ENCODE data around the gene MC4R.
"Not testable (repeated sequence)": the region's sequence is repeated elsewhere in the genome, so short reads cannot be mapped to it uniquely, and the experiment has no call there.

Gene MC4R

DNA sequence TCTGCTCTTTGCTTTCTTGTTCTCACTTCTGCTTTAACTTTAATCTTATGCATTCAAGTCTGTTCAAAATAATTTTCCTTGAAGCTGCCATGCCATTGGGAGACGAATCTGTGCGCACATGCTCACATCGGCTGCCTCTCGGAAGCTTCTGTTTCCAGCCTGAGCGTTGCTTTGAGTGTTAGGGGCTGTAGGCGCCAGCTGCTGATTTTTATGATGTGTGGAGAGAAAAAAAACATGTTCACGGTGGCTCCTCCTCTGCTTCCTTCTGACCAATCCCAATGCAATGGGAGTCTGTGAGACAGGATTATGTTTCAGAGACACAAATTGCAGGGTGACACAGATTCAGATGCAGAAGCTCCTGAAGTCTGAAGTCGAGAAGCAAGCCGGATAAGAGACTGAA lies at the start of gene MC4R:
MC4R (minus strand) TSS at position 180 of the 400 bp plus-strand sequence. CDS start 426 bp downstream, outside the sequence.
- DNase-seq: no peak

DNA sequence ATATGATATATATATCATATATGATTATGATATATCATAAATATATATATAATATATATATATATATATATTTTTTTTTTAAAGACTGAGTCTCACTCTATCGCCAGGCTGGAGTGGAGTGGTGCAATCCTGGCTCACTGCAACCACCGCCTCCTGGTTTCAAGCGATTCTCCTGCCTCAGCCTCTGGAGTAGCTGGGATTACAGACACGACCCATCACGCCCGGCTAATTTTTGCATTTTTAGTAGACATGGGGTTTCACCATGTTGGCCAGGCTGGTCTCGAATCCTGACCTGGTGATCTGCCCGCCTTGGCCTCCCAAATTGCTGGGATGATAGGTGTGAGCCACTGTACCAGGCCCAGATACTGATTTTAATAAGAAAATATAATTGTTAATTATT lies 49.7 kb upstream of the MC4R start:
- DNase-seq: not testable (repeated sequence)

DNA sequence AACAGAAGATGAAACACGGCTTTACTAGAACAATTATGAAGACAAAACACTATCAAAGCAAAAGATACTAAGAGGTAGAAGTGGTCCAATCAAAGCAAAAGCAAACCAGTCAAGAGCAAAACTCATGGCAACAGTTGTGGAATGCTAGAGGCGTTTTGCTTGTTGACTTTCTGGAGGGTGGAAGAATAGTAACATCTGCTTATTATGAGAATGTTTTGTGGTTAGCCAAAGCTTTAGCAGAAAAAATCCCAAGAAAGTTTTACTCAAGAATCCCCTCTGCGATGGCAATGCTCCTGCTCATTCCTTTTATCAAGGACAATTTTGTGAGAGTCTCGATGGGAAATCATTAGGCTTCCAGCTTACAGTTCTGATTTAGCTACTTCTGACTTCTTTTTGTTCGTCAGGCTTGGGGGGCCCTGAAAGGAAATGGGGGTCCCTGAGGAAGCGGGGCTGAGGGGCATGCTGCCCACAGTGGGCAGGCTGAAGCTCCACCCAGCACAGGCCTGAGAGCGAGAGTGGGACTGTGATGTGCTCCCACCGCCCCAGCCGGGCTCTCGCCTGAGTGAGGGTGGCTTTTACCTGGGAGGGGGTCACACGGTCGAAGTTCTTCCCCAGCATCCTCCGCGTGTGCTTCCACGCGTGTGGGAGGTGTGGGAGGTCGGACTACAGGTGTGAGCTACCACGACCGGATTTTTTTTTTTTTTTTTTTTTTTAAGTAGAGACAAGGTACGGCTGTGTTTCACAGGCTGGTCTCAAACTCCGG lies 49.0 kb upstream of the MC4R start:
- no peak for DNase-seq

DNA sequence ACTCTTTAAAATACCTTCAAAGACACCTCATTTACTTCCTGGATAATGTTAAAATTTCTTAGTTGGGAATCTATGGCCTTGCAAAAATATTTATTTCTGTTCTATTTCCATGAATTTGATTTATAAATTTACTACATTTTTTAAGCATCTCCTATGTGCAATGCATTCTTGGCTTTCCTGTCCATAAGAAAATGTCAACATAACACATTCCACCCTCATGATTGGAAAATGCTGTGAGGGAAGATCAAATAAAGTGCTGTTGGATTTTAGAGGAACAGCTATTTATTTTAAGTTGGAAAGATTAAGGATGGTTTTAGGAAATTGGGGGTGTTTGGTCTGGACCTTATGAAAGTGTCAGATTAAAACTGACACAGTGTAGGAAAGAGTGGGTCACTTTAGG lies 45.4 kb upstream of the MC4R start:
- DNase-seq: no peak

DNA sequence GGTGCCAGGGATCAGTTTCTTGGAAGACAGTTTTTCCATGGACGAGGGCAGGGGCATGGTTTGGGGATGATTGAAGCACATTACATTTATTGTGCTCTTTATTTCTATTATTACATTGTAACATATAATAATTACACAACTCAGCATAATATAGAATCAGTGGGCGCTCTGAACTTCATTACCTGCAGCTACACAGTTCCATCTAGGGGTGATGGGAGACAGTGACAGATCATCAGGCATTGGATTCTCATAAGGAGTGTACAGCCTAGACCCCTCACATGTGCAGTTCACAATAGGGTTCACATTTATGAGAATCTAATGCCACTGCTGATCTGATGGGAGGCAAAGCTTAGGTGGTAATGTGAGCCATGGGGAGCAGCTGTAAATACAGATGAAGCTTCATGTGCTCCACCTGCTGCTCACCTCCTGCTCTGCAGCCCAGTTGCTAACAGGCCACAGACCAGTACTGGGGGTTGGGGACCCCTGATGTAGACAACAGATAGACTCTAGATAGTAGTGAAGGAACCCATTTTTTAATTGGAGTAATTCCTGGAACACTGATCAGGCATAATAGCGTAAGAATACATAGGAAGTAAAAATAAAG lies 41.5 kb upstream of the MC4R start:
- no peak for DNase-seq

DNA sequence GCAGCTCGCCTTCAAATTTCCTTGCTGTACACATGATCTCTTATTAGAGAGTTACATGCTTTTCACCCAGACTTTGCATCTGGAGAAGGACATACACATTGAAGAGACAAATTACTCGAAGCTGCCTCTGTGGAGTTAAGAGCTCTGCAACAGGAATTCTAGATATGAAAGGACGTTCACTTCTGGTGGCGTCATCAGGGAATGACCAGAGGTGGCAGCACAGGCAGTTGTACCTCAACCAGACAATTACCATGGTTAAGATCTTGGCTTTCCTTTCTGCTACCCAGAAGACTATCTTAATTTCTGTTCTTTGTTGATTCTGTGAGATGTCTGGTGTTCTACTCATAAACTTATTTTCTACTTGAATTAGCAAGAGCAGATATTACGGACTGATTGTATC lies 39.1 kb upstream of the MC4R start:
- no peak for DNase-seq

DNA sequence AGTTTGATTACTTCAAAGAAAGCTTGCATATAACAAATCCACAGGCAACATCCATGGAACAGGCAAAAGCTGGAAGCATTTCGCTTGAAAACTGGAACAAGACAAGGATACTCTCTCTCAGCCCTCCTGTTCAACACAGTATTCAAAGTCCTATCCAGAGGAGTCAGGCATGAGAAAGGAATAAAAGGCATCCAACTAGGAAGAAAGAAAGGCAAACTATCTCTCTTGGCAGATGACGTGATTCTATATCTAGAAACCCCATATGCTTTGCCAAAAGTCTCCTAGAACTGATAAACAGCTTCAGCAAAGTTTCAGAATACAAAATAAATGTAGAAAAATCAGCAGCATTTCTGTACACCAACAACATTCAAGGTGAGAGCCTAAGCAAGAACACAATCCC lies 34.1 kb upstream of the MC4R start:
- DNase-seq: no peak

DNA sequence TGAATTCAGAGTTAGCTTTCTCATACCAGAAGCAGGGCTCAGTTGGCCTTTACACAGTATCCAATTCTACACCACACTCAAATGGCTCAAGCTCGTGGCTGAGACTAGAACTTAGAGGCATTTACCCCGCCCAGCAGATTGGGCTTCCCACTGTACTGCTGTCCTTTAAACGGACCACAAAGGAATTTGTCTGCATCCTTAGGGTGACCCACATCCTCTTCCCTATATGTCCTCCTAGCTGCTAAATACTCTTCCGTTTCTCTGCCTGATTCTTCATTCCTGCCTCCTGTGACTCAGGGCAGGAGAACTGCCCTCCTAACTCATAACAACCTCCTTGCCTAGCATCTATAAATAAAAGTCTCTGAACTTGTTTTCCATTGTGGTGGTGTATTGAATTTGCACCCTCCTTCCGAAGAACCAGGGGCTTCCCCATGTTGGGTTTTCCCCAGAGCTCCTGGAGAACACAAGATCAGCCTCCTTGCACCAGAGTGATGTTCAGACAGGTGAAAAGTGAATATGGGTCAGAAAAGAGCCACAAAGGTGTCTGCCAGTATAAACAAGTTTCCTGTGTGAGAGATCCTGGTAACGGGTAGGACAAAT lies 32.0 kb upstream of the MC4R start:
- no peak for DNase-seq

DNA sequence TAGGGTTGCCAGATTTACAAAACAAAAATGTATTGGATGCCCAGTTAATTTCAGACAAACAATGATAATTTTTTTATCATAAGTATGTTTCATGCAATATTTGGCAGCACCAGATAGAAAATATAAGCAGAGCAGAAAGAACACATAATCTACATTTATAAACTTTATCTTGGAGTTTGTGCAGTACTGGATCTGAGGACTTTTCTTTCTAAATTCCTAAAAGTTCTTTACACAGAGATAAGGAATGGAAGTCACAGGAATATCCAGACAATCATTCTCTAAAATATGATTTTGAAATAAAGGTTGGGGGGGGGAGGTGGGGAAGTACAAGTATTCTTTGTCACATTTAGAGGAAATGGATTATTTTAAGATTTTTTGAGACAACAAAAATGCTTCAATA lies 28.8 kb upstream of the MC4R start:
- DNase-seq: no peak

DNA sequence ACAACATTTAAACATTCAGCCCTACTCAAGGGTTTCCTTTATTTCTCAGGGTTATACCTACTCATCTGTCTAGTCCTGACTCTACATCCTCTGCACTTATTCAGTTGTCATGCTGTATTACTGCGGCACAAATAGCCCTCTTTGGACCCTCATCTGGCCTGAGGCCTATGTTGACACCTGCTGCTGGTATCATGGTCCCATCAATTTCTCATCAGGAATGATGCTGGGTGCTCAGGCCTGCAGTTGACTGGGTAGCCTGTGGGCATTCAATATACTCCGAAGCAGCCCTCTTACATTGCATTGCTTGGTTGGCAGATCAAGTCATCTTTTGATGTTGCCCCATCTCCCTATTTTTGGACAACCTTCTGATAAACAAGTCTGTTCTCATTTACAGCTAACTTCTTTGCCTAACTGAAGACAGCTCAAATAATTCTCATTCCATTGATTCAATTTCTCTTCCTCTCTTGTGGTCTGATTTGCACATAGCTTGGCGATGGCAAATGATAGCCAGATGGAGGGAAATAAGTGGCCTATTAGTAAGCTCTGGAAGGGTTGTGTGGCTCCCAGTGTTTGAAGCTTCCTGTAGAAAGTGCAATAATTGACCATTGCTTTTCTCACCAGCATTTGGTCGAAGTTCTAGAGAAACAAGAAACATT lies 19.1 kb upstream of the MC4R start:
- no peak for DNase-seq

DNA sequence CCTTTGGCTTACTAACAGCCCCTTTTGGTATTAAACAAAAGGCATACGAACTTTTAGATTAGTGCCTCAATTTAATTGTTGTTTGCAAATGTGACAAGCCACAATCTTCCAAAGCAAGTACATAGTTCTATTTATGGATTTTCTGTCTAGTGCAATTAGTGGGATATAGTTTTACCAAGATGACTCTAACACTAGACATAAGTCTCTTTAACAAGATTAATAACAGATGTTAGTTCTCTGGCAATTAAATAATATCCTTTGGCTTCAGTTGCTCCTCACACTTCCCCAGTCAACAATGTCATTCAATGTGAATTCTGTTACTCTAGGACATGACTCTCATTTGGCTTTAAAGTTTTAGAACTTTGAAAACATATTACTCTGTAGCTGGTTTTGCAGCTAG lies 16.7 kb upstream of the MC4R start:
- no peak for DNase-seq

DNA sequence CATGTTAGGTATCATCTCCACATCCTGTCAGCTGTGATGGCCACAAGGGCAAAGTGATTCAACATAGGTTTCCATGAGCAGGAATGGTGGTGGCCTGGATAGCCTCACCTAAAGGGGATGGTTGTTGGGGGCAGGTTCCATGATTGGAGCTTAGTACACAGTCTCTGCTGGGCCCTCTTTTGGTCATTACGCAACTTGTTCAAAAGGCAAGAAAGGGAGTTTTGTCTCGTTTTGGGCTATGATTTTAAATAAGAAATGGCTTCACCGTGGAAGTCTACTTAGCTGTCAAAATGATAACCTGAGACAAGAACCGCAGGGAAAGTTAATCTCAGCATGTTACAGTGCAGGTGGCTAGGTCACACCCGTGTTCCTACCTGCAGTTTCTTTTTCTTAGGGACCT lies 13.1 kb upstream of the MC4R start:
- no peak for DNase-seq

DNA sequence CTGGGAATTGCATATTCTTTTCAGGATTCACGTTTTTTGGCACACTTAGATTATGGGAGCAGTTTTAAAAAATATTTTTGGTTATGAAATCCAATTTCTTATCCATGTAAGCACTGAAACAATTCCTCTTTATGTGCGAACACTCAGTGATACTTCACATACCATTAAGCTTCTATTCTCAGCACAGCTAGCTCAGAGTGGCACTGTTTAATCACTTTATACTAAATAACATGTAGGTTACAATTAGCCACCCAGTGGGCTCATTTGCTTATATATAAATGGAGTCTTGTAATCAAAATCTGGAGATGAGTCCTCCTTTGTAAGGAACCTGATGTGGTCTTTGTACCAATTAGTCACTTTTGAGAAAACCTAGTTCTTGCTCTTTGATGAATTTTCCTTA lies 11.3 kb upstream of the MC4R start:
- DNase-seq: no peak

DNA sequence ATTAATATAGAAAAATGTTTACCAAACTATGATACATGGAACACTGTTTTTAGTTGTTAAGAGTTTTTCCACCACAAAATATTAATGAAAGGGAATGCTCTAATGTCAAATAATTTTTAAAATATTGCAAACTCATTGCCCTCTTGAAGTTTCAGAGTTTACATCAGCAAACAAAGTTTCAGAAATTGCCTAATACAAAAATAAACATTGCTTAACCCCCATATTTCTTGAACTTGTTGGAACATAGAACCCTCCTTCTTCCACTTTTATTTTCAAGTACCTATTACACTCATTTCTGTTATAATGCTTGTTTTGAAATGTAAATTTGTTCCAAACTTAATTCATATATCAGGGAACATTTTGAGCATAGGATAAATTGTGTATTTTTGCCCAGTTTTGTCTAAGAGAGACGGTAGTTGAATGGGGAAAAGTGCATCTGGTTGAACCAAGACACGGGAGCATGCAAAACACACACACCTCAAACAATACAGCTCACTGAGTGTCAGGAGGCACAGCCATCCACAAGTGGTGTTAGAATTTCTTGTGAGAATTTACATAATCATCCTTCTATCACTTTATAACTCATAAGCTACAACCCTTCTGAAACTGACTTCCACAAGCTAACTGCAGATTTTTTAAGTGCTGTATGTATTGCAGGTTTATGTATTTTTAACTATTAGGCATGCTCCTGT lies 5.3 kb upstream of the MC4R start:
- DNase-seq: no peak

DNA sequence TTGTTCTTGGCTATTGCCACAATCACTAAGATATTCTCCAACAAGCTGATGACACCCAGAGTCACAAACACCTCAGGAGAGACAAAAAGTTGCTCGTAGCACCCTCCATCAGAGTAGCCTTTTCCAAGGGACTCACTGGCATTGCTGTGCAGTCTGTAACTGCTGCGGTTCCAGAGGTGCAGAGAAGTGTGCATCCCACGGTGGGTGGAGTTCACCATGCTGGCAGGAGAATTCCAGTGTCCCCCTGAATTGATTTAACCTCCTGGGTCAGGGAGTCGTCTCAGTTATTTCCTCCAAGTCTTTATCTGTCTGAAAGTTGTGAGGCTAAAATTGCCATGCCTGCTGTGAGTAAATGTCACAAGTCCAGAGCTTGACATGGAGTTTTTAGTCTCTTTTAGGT lies 443 bp downstream of the MC4R start:
- DNase-seq: no peak

DNA sequence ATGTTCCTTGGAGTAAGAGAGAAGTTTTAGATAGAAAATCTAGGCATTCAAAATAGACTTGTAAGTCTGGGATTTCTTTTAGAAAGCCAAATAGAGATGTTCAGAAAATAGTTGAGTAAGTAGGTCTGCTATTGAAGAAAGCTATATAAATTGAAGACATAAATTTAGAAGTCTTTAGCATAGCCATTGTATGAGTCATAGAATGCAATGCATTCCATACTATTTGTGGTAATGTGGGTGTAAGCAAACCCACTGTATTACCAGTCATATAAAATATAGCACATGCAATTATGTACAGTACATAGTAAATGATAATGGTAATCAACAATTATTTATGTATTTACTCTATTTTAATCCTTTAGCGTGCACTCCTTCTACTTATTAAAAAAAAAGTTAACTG lies 14.1 kb downstream of the MC4R start:
- no peak for DNase-seq

DNA sequence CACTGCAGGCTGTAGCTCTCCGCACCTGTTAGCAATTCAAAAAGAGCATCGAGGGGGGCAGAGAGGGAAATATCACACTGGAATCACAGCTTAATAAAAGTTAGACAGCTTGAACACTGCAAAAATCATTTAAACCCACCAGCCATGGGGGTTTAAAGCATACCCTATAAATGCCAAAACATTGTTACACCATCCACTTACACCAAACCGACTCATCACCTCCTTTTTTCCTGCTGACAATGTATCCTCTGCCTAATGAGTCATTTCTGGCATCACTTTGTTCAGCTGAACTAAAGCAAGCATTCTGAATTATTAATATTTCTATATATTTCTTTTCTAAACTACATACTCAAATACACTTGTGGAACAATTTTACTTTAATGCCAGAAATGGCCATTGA lies 21.6 kb downstream of the MC4R start:
- DNase-seq: no peak

DNA sequence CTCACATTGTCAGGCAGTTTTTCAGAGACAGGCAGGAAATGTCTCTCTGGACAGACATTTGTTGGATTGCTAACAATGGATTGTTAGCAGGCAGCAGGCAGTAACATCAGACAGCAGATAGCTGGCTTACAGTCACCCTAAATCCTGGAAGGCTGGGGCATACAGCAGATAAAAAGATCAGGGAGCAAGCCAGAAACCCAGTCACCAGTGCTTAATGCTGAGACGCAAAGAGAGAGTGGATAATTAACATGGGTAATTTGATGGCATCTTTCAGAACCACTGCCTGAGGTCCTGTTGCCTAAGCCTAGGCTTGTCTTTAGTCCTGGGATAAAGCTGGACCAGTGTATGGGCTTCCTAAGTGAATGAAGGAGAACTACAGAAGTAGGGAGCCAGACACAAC lies 22.4 kb downstream of the MC4R start:
- no peak for DNase-seq

DNA sequence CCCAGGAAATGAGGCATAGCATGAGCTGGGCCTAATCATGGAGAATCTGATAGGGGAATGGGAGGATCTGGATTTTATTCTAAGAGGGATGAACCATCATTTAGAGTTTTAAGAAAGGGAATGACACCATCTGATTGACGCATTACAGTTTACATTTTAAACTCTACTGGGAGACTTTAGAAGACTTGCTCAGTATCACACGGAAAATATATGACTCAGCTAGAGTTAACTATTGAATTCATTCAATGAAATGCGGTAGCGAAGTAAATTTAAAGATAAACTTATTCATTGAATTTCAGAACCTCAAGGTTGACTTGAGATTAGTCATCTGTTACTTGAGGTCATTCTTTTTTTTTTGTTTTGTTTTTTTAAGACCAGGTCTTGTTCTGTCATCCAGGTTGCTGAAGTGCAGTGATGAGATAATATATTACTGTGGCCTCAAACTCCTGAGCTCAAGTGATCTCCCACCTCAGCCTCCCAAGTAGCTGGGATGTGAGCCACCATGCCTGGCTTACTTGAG lies 25.0 kb downstream of the MC4R start:
- no peak for DNase-seq

DNA sequence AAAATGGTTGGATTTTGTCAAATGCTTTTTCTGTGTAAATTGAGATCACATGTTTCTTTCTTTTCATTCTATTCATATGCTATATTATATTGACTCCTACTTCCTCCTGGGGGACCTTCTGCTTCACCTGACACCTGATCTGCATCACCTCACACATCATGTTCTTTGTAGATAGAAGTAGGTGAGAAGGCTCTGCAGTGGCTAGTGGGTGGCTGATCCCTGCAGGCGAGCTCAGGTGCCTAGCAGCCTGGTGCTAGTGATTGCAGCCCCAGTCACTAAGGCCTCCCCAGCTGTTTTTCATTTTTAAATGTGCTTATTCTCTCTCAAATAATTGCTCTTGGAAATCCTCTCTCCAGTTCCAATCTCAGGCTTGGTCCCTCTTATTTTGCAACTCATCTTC lies 33.6 kb downstream of the MC4R start:
- DNase-seq: no peak

DNA sequence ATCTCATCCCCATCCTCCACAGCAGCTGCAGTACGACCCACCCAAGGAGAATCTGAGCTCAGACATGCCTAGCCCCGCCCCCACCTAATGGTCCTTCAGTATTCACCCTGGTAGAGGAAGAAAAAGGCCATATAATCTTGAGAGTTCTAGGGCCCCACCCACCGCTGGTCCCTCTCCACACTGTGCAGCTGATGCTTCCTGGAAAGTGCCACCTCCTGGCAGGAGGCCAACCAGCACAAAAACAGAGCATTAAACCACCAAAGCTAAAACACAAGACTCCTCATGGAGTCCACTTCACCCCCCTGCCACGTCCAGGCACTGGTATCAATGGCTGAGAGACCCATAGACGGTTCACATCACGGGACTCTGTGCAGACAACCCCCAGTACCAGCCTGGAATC lies 40.7 kb downstream of the MC4R start:
- no peak for DNase-seq

DNA sequence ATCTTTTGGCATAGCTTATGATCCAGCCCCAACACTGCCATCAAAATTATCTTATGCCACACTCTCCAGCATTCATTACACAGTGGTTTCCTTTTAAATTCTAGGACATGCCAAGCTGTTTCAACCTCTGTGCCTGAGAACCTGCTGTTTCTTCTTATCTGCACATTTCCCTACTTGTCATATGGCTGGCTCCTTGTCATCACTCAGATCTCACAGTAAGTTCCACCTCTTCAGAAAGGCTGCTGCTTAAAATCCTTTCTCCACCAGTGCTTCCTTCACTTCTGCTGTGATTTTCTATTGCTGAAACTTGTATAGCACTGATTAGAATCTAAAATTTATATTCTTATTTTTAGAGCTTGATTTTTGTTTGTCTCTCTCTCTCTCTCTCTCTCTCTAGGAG lies 43.4 kb downstream of the MC4R start:
- no peak for DNase-seq

DNA sequence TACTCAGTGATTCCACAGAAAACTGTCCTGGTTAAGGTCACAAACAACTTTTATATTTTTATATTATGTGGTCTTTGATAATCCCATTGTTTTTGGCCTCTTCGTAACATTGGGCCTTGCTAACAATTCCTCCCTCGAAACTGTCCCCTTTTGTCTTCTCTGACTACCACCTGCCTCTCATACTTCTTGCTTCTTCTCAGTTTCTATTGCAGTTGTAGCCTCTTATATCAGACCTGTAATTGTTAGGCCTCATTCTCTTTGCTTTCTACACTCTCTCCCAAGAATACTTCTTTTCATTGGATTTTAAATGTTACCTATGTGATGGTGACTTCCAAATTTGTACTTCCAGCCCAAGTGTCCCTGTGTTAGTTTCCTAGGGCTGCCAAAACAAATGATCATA lies 44.7 kb downstream of the MC4R start:
- DNase-seq: no peak

Data from activated CD4-positive, alpha-beta T cell treated with anti-CD3 and anti-CD28 coated beads for 4 hours (primary cell).